Fibroblast of lung (primary cell): ENCODE results near the gene LACRT. TPM values are rescaled to one million over a fixed set of nuclear protein-coding genes. Genes with fewer than 3 reads are reported as not detected.

Experiments
- DNase-seq, 2 donors: peaks; one replicate each; pipeline versions ENCODE4 v3.0.0 to v3.0.0-alpha.2; 2010; ENCODE audit warnings: low read depth in 2 of 2
- H2AFZ ChIP-seq: 2 replicates; pipeline ENCODE4 v1.5.1; 2012; ENCODE audit warnings: low read length, control low read depth, inconsistent platforms
- H3K27ac ChIP-seq: 2 replicates; pipeline ENCODE4 v1.5.1; 2011; ENCODE audit warnings: low read length, control low read depth; ENCODE audit not compliant: insufficient read depth
- H3K27me3 ChIP-seq: 2 replicates; pipeline ENCODE4 v1.5.1; 2011; ENCODE audit warnings: mild to moderate bottlenecking, low read length; ENCODE audit not compliant: control insufficient read depth, insufficient read depth
- H3K36me3 ChIP-seq: 2 replicates; pipeline ENCODE4 v1.5.1; 2011; ENCODE audit warnings: low read length; ENCODE audit not compliant: control insufficient read depth, insufficient read depth
- H3K4me1 ChIP-seq: 2 replicates; pipeline ENCODE4 v1.5.1; 2011; ENCODE audit warnings: low read length; ENCODE audit not compliant: control insufficient read depth, insufficient read depth; ENCODE audit errors: extremely low read depth
- H3K4me2 ChIP-seq: 2 replicates; pipeline ENCODE4 v1.5.1; 2011; ENCODE audit warnings: low read length, control low read depth; ENCODE audit not compliant: insufficient read depth; ENCODE audit errors: extremely low read depth
- H3K4me3 ChIP-seq, 4 experiments: fragments of 200-600 bp in 1 of 4; sonication (generic) in 1 of 4; replicated peaks in 1 of 4; 2 replicates each; pipeline ENCODE4 v1.5.1; 2011 to 2016; ENCODE audit warnings: low read length in 4 of 4, low read depth in 3 of 4, mild to moderate bottlenecking in 3 of 4, control low read depth in 2 of 4, inconsistent platforms in 1 of 4, mixed read lengths in 1 of 4; ENCODE audit not compliant: insufficient read depth in 1 of 4; ENCODE audit errors: control extremely low read depth in 1 of 4
- H3K79me2 ChIP-seq: 2 replicates; pipeline ENCODE4 v1.5.1; 2012; ENCODE audit warnings: mild to moderate bottlenecking, low read length, inconsistent platforms; ENCODE audit not compliant: control insufficient read depth, insufficient read depth
- H3K9ac ChIP-seq: 2 replicates; pipeline ENCODE4 v1.5.1; 2011; ENCODE audit warnings: mild to moderate bottlenecking, low read length, control low read depth; ENCODE audit not compliant: insufficient read depth
- H3K9me3 ChIP-seq: 2 replicates; pipeline ENCODE4 v1.5.1; 2012; ENCODE audit warnings: low read depth, low read length; ENCODE audit not compliant: control insufficient read depth, insufficient read depth
- H4K20me1 ChIP-seq: 2 replicates; pipeline ENCODE4 v1.5.1; 2011; ENCODE audit warnings: low read length; ENCODE audit not compliant: control insufficient read depth, insufficient read depth; ENCODE audit errors: extremely low read depth
- CTCF ChIP-seq, 2 donors: IDR thresholded peaks in 1 of 2; conservative IDR thresholded peaks in 1 of 2; 1 replicate in 1 of 2; 2 replicates in 1 of 2; pipeline ENCODE4 v1.5.1; 2011 to 2012; ENCODE audit warnings: low read length in 2 of 2, control low read depth in 1 of 2, inconsistent platforms in 1 of 2, low read depth in 1 of 2, mild to moderate bottlenecking in 1 of 2
- EZH2 ChIP-seq: IDR thresholded peaks from 2 replicates; pipeline ENCODE4 v1.5.1; 2012; ENCODE audit warnings: low read length, control low read depth, mild to moderate bottlenecking; ENCODE audit errors: missing control alignments
- polyA plus RNA-seq, 2 donors: library from polyadenylated mRNA; depleted of rRNA in 1 of 2; stranded (reverse) in 1 of 2; unstranded in 1 of 2; fragments of >200 nt; gene quantifications; 2 replicates each; pipeline ENCODE4 v1.2.1, GENCODE V29; 2011 to 2012; ENCODE audit warnings: missing spikeins in 1 of 2
- total RNA-seq: library from RNA; depleted of rRNA; stranded (reverse); fragments of >200 nt; gene quantifications from 2 replicates; pipeline ENCODE4 v1.2.1, GENCODE V29; 2014

The LACRT gene
- total and polyA plus RNA-seq, 2 donors (not counting 1 experiment from before 2014, with no cell fraction given) = not detected

GRCh38 chr12:54595471-54595870 is 39.2 kb downstream of the LACRT start:
- H3K4me1 ChIP-seq = no peaks in the 10 kb centered on the region
- H3K9ac ChIP-seq = no peak overlapping the region
- H4K20me1 ChIP-seq = no peaks in the 10 kb centered on the region
- TF ChIP-seq EZH2 (no peak), CTCF (conservative IDR thresholded peaks at IDR 0.05 in 1 of 2, IDR thresholded peaks at IDR 0.05 in 1 of 2; ENCODE audit: low read depth in 1 of 2, low read length in 2 of 2) (no peak)
- no peak for DNase-seq
- no peak overlapping the region for H2AFZ ChIP-seq
- H3K79me2 ChIP-seq = no peaks in the 10 kb centered on the region
- no peak overlapping the region for H3K4me2 ChIP-seq
- H3K27ac ChIP-seq = no peak overlapping the region
- no peak overlapping the region for H3K4me3 ChIP-seq
- no peaks in the 10 kb centered on the region for H3K36me3 ChIP-seq
- H3K27me3 ChIP-seq = peaks cover 7% of the 10 kb centered on the region
- no peaks in the 10 kb centered on the region for H3K9me3 ChIP-seq

DNA sequence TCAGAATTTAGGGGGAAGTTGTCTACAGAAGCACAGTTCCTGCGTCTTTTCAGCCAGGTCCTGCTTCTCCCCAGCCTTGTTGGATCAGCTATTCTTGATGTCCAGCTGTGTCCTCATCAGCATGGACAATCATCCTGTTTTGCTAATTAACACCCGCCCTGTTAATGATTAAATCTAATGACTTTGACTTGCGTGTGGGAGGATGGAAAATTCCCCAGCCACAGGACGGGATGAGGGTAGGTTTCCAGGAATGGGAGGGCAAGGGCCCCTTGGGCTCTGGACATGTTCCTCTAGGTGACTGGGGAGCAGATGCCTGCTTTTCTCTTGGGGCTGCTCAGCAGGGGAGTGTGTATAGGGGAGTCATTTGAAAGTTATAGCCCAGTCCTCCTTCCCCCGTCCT is 41.0 kb downstream of the LACRT start:
- Histone ChIP-seq H3K27ac (no peak overlapping the region), H4K20me1 (no peaks in the 10 kb centered on the region), H3K4me1 (no peaks in the 10 kb centered on the region), H3K4me2 (no peak overlapping the region), H3K27me3 (peaks cover 24% of the 10 kb centered on the region), H3K79me2 (no peaks in the 10 kb centered on the region), H2AFZ (no peak overlapping the region), H3K9me3 (no peaks in the 10 kb centered on the region), H3K4me3 (no peak overlapping the region), H3K9ac (no peak overlapping the region), H3K36me3 (no peaks in the 10 kb centered on the region)
- TF ChIP-seq CTCF (conservative IDR thresholded peaks at IDR 0.05 in 1 of 2, IDR thresholded peaks at IDR 0.05 in 1 of 2; ENCODE audit: low read depth in 1 of 2, low read length in 2 of 2) (no peak), EZH2 (no peak)
- no peak for DNase-seq

DNA sequence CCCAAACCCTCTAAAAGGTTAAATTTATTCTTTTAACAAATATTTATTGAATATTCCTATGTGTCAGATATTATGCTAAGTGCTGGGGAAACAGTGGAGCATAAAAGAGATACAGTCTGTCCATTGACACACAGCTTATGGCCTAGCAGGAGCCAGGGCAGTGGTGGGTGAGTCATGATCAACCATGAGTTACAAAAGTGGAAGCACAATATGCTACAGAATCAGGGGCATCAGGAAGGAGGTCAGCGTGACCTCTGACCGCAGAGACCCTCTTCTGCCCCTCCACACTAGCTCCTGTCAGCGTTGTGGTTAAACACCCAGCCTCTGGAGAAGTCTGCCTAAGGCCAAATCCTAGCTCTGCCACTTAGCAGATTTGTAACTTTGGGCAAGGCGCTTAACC is 41.6 kb downstream of the LACRT start:
- Histone ChIP-seq H3K9ac (no peak overlapping the region), H3K4me1 (no peaks in the 10 kb centered on the region), H3K36me3 (no peaks in the 10 kb centered on the region), H3K27me3 (peaks cover 28% of the 10 kb centered on the region), H3K4me3 (no peak overlapping the region), H3K4me2 (no peak overlapping the region), H2AFZ (no peak overlapping the region), H3K27ac (no peak overlapping the region), H3K79me2 (no peaks in the 10 kb centered on the region), H3K9me3 (no peaks in the 10 kb centered on the region), H4K20me1 (no peaks in the 10 kb centered on the region)
- no peak for DNase-seq
- TF ChIP-seq EZH2 (no peak), CTCF (conservative IDR thresholded peaks at IDR 0.05 in 1 of 2, IDR thresholded peaks at IDR 0.05 in 1 of 2; ENCODE audit: low read depth in 1 of 2, low read length in 2 of 2) (no peak)
